ENCODE measurements around the gene EFCAB14. TPM values are rescaled to one million over a fixed set of nuclear protein-coding genes. Genes with fewer than 3 reads are reported as not detected.
"Not testable (repeated sequence)": the region's sequence is repeated elsewhere in the genome, so short reads cannot be mapped to it uniquely, and the experiment has no call there.

The EFCAB14 gene
- total RNA-seq, 1 donor from 2014 or later = 32.4 TPM

GRCh38 chr1:46653405-46653958 is 65.4 kb downstream of the EFCAB14 start:
- Histone ChIP-seq H3K4me3 (ENCODE audit: low read depth, low read length) (no peak overlapping the region), H3K36me3 (ENCODE audit: control insufficient read depth, insufficient read depth, low read length) (no peaks in the 10 kb centered on the region), H3K27me3 (ENCODE audit: control insufficient read depth, insufficient read depth, low read length) (no peaks in the 10 kb centered on the region)
- TF ChIP-seq CTCF (IDR thresholded peaks at IDR 0.05; ENCODE audit: insufficient read depth, low read length, severe bottlenecking) = no peak
- DNase-seq (ENCODE audit: low read depth) = no peak
- FAIRE-seq = no peak

- no peak overlapping the region for H3K4me3 ChIP-seq (ENCODE audit: low read depth, low read length)
- FAIRE-seq (no peak), DNase-seq (ENCODE audit: low read depth) (no peak)
- H3K27me3 ChIP-seq (ENCODE audit: control insufficient read depth, insufficient read depth, low read length) = no peaks in the 10 kb centered on the region
- TF ChIP-seq CTCF (IDR thresholded peaks at IDR 0.05; ENCODE audit: insufficient read depth, low read length, severe bottlenecking) = no peak
- no peaks in the 10 kb centered on the region for H3K36me3 ChIP-seq (ENCODE audit: control insufficient read depth, insufficient read depth, low read length)
Observed at GRCh38 chr1:46652321-46653100, 66.4 kb downstream of the EFCAB14 start.

- not testable (repeated sequence) for H3K27me3 ChIP-seq (ENCODE audit: control insufficient read depth, insufficient read depth, low read length); DNase-seq (ENCODE audit: low read depth); H3K36me3 ChIP-seq (ENCODE audit: control insufficient read depth, insufficient read depth, low read length); H3K4me3 ChIP-seq (ENCODE audit: low read depth, low read length); FAIRE-seq
Observed at GRCh38 chr1:46651152-46651551, 67.8 kb downstream of the EFCAB14 start.

- TF ChIP-seq CTCF (IDR thresholded peaks at IDR 0.05; ENCODE audit: insufficient read depth, low read length, severe bottlenecking) = no peak
- FAIRE-seq (no peak), DNase-seq (ENCODE audit: low read depth) (no peak)
- Histone ChIP-seq H3K4me3 (ENCODE audit: low read depth, low read length) (no peak overlapping the region), H3K27me3 (ENCODE audit: control insufficient read depth, insufficient read depth, low read length) (no peaks in the 10 kb centered on the region), H3K36me3 (ENCODE audit: control insufficient read depth, insufficient read depth, low read length) (no peaks in the 10 kb centered on the region)
Observed at GRCh38 chr1:46650491-46650890, 68.4 kb downstream of the EFCAB14 start.

- no peaks in the 10 kb centered on the region for H3K36me3 ChIP-seq (ENCODE audit: control insufficient read depth, insufficient read depth, low read length)
- no peak for DNase-seq (ENCODE audit: low read depth)
Observed at GRCh38 chr1:46649764-46650163, 69.2 kb downstream of the EFCAB14 start.

More at GRCh38 chr1:46649764-46650163, 69.2 kb downstream of the EFCAB14 start:
- TF ChIP-seq CTCF (IDR thresholded peaks at IDR 0.05; ENCODE audit: insufficient read depth, low read length, severe bottlenecking) = no peak
- Histone ChIP-seq H3K4me3 (ENCODE audit: low read depth, low read length) (no peak overlapping the region), H3K27me3 (ENCODE audit: control insufficient read depth, insufficient read depth, low read length) (no peaks in the 10 kb centered on the region)
- FAIRE-seq = no peak

Data from bronchial epithelial cell (primary cell).